Activated CD4-positive, alpha-beta T cell treated with anti-CD3 and anti-CD28 coated beads for 36 hours (primary cell): ENCODE measurements around the gene LHFPL3. TPM values are rescaled to one million over a fixed set of nuclear protein-coding genes. Genes with fewer than 3 reads are reported as not detected.

Experiments
- ATAC-seq: fragments of 200-7000 bp; cut with Tn5 transposase; one replicate; pipeline ENCODE4 v1.10.0; 2021; ENCODE audit warnings: mild to moderate bottlenecking, moderate library complexity
- CTCF ChIA-PET: fragments of 350-600 bp; sonication (Branson Sonifier 250); formaldehyde crosslinking; loops from one replicate; lab custom pipeline; 2021; ENCODE audit warnings: antibody characterized with exemption; lab: Charles Lee
- POLR2A ChIA-PET: fragments of 350-600 bp; sonication (Branson Sonifier 250); formaldehyde crosslinking; loops from one replicate; lab custom pipeline; 2021; ENCODE audit warnings: antibody characterized with exemption, inconsistent platforms; lab: Charles Lee
- DNase-seq: peaks from one replicate; pipeline ENCODE4 v3.0.0-alpha.2; 2020
- H3K27ac Mint-ChIP-seq: one replicate; pipeline ENCODE4 v1.8.0; 2021; ENCODE audit warnings: mixed read lengths
- H3K27me3 Mint-ChIP-seq: one replicate; pipeline ENCODE4 v1.8.0; 2021; ENCODE audit warnings: mixed read lengths
- H3K36me3 Mint-ChIP-seq: one replicate; pipeline ENCODE4 v1.8.0; 2021; ENCODE audit warnings: low read depth, mixed read lengths
- H3K4me1 Mint-ChIP-seq: one replicate; pipeline ENCODE4 v1.8.0; 2021; ENCODE audit warnings: mixed read lengths
- H3K4me3 Mint-ChIP-seq: one replicate; pipeline ENCODE4 v1.8.0; 2021; ENCODE audit warnings: mild to moderate bottlenecking, moderate library complexity, mixed read lengths
- H3K9me3 Mint-ChIP-seq: one replicate; pipeline ENCODE4 v1.8.0; 2021; ENCODE audit warnings: low read depth, mixed read lengths
- intact Hi-C, 2 experiments: fragments of 100-400 bp; cut with DNase I in 1 of 2; cut with micrococcal nuclease in 1 of 2; formaldehyde crosslinking; loops; one replicate each; pipeline versions ENCODE4 v1.14.2 to v1.15.1; 2022 to 2024; cut with DNase I, micrococcal nuclease
- total RNA-seq, 2 experiments: library from RNA; stranded (reverse); gene quantifications; one replicate each; pipeline ENCODE4 v1.2.3, GENCODE V29; 2021

LHFPL3 gene
- total RNA-seq, 2 experiments from 2014 or later: not detected

DNA sequence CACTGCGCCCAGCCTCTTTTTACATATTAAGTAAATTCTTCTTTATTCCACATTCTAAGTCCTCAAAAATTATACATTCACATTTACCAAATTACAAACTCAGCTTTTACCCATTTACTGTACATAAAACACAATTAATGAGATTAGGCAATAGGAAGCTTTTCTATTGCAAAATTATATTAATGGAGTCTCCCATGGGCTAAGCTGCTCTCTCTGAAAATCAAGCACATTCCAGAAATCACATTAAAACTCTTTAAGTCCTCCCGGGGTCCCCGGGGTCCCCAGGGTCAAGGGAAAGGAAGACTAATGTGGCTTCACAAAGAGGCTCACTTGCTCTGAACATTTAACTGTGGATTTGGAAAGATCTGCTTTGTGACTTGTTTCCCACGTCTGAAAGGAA lies 558.2 kb downstream of the LHFPL3 start:
- H3K27me3 Mint-ChIP-seq: no peaks in the 10 kb centered on the region
- ATAC-seq (no peak), DNase-seq (no peak)
- intact Hi-C loops: no loop called here
- H3K4me3 Mint-ChIP-seq: no peak overlapping the region
- POLR2A ChIA-PET: interaction anchor here (0.6 kb wide), 1 partner anchor 1680 kb away, joined by 3 read pairs; no protein-coding TSS in a partner anchor
- H3K36me3 Mint-ChIP-seq: no peaks in the 10 kb centered on the region
- CTCF ChIA-PET: interaction anchor here (1.3 to 5.5 kb wide), 2 partner anchors 32 to 46 kb away, joined by 5 to 111 read pairs; no protein-coding TSS in a partner anchor
- no peak overlapping the region for H3K27ac Mint-ChIP-seq
- peaks cover 10% of the 10 kb centered on the region for H3K4me1 Mint-ChIP-seq
- H3K9me3 Mint-ChIP-seq: no peaks in the 10 kb centered on the region

DNA sequence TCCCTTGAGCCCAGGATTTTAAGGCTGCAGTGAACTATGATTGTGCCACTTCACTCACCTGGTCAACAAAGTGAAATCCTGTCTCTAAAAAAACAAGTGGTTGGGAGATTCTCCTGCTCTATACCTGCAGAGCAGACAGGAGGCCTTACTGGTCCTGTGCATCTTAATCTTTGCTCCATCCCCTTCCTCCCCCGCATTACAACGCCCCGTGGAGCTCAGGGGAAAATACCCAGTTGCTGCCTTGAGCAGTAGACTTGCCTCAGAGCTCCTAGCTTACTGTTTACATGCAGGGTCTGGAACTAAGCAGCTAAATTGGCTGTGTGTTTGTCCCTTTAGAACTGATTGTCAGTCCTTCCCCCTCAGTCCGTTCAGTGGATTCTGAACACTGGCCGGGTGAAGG lies 561.8 kb downstream of the LHFPL3 start:
- intact Hi-C loops: no loop called here
- ATAC-seq (no peak), DNase-seq (no peak)
- Mint-ChIP-seq H3K4me3 (no peak overlapping the region), H3K36me3 (no peaks in the 10 kb centered on the region), H3K27ac (no peak overlapping the region), H3K4me1 (no peaks in the 10 kb centered on the region), H3K9me3 (no peaks in the 10 kb centered on the region), H3K27me3 (no peaks in the 10 kb centered on the region)
- ChIA-PET POLR2A (interaction anchor here (1.1 kb wide), 1 partner anchor 138 kb away, joined by 3 read pairs; no protein-coding TSS in a partner anchor), CTCF (interaction anchor here (0.6 to 1.7 kb wide), 3 partner anchors 19 to 34 kb away, joined by 3 to 5 read pairs (median 3); no protein-coding TSS in a partner anchor)

DNA sequence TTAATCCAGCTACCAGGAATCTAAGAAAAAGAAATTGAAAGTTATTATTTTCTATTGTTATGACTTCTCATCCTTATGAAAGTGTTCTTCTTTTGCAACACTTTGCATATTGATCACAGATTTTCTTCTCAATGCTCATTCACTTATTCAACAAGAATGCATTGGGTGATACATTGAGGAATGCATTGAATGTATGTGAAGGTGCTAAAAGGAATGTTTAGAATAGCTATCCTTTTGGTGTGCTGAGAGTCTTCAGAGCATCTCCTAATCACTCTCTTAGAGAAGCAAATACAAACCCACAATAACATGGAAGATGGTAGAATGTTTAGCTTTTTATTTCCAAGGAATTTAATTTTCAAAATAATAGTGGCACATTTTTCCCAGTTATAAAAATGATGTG lies 563.5 kb downstream of the LHFPL3 start:
- ChIA-PET POLR2A (no interaction called here), CTCF (interaction anchor here (0.6 to 3.1 kb wide), 4 partner anchors 9 to 661 kb away, joined by 3 to 23 read pairs (median 4); no protein-coding TSS in a partner anchor)
- H3K9me3 Mint-ChIP-seq: no peaks in the 10 kb centered on the region
- no peaks in the 10 kb centered on the region for H3K36me3 Mint-ChIP-seq
- no peak overlapping the region for H3K27ac Mint-ChIP-seq
- intact Hi-C loops: no loop called here
- peaks cover 2% of the 10 kb centered on the region for H3K4me1 Mint-ChIP-seq
- ATAC-seq (no peak), DNase-seq (no peak)
- H3K4me3 Mint-ChIP-seq: no peak overlapping the region
- no peaks in the 10 kb centered on the region for H3K27me3 Mint-ChIP-seq

DNA sequence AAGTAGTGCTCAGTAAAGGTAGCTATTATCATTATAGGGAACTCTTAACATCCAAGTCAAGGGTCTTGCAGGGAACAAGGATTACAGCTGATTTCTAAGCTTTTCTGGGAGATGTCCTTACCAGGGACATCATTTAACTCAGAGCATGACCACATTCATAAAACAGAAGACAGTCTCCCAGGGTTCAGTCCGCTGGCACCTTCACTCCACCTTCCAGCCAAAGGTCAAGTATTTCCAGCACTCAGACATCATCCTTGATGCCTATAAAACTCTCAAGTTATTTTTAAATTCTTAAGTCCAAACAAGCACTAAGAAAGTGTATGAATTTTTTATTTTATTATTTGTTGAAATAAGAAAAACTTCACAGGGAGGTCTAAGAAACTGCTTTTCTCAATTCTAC lies 565.9 kb downstream of the LHFPL3 start:
- CTCF ChIA-PET: interaction anchor here (1.4 to 3.1 kb wide), 3 partner anchors 10 to 24 kb away, joined by 8 to 23 read pairs (median 16); no protein-coding TSS in a partner anchor
- POLR2A ChIA-PET: no interaction called here
- intact Hi-C loops: no loop called here
- peaks cover 6% of the 10 kb centered on the region for H3K4me1 Mint-ChIP-seq
- no peak overlapping the region for H3K27ac Mint-ChIP-seq
- no peak overlapping the region for H3K4me3 Mint-ChIP-seq
- peaks cover 1% of the 10 kb centered on the region for H3K27me3 Mint-ChIP-seq
- DNase-seq: no peak
- H3K9me3 Mint-ChIP-seq: no peaks in the 10 kb centered on the region
- no peak for ATAC-seq
- no peaks in the 10 kb centered on the region for H3K36me3 Mint-ChIP-seq

DNA sequence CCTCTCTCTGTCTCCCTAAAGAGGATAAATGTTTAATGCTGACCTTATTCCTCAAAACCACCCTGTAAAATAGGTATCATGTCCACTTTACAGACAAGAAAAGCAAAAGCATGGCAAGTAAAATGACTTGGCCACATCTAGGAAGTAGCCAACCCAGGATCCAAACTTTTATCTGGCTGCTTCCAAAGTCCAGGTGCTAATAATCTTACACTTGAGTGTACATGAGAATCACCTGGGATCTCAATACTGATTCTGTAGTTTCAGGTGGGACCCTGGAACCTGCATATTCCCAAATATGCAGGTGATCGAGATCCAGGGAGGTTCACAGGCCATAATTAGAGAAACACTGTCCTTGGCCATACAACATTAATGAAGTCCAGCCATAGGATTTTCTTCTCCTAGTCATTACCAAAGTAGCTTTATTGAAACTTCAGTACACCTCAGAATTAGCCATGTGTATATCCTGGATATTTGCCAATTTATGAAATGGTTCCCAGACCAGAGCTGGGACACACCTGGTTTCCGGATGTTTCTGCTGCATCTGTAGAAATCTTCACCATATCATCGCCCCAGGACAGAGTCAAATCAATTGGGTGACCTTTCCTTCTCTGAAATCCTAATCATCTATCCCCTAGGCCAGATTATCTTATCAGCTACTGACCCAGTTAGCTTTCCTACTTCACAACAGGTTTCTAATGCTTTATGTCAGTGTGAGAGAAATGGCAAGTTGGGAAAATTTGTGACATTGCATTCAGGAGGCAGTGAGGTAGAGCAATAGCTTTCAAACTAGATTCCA lies 566.5 kb downstream of the LHFPL3 start:
- DNase-seq (no peak), ATAC-seq (no peak)
- Mint-ChIP-seq H3K4me1 (peaks cover 6% of the 10 kb centered on the region), H3K36me3 (no peaks in the 10 kb centered on the region), H3K27ac (no peak overlapping the region), H3K4me3 (no peak overlapping the region), H3K27me3 (peaks cover 3% of the 10 kb centered on the region), H3K9me3 (no peaks in the 10 kb centered on the region)
- POLR2A ChIA-PET: no interaction called here
- intact Hi-C loops: no loop called here
- CTCF ChIA-PET: interaction anchor here (1.4 to 3.0 kb wide), 3 partner anchors 11 to 23 kb away, joined by 4 to 16 read pairs (median 8); no protein-coding TSS in a partner anchor

DNA sequence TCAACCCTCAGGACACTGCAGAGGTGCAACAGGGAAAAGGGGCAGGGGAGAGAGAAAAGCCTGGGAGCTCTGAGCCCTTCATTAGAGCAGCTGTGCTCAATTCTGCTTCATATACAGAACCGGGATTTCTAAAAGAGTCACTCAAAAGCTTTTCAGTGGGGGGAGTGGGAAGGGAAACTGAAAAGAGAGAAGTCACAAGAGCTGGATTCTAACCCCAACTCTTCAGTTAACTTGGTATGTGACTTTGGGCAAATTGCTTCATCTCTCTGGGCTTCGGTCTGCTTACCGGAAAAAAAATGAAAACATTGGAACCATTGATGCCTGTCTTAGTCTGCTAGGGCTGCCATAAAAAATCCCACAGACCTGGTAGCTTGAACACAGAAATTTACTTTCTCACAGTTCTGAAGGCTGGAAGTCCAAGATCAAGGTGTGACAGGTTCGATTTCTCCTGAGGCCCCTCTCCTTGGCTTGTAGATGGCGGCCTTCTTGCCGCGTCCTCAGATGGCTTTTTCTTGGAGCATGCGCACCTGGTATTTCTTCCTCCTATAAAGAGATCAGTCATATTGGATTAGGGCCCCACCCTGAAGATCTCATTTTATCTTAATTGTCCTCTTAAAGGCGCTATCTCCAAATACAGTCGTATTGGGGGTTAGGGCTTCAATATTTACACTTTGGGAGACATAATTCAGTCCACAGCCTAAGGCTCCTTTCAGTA lies 567.3 kb downstream of the LHFPL3 start:
- POLR2A ChIA-PET: no interaction called here
- Mint-ChIP-seq H3K36me3 (no peaks in the 10 kb centered on the region), H3K4me1 (peaks cover 6% of the 10 kb centered on the region), H3K9me3 (no peaks in the 10 kb centered on the region), H3K27ac (no peak overlapping the region), H3K4me3 (no peak overlapping the region), H3K27me3 (peaks cover 3% of the 10 kb centered on the region)
- ATAC-seq (no peak), DNase-seq (no peak)
- CTCF ChIA-PET: interaction anchor here (1.4 to 3.0 kb wide), 3 partner anchors 12 to 23 kb away, joined by 4 to 16 read pairs (median 8); no protein-coding TSS in a partner anchor
- intact Hi-C loops: no loop called here

DNA sequence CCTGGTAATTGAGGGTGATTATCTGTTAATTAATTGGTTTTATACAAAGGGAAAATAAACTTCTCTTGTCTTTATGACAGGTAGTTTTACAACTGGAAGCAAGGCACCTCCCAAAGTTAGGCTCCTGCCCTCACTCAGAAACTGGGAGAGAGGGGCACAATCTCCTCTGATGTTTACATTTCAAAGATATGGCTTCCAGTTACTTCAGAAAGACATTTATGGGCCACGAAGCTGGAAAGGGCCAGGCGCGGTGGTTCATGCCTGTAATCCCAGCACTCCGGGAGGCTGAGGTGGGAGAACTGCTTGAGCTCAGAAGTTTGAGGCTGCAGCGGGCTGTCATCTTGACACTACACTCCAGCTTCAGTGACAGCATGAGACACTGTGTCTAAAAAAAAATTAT lies 570.0 kb downstream of the LHFPL3 start:
- no peaks in the 10 kb centered on the region for H3K36me3 Mint-ChIP-seq
- no peak for ATAC-seq

DNA sequence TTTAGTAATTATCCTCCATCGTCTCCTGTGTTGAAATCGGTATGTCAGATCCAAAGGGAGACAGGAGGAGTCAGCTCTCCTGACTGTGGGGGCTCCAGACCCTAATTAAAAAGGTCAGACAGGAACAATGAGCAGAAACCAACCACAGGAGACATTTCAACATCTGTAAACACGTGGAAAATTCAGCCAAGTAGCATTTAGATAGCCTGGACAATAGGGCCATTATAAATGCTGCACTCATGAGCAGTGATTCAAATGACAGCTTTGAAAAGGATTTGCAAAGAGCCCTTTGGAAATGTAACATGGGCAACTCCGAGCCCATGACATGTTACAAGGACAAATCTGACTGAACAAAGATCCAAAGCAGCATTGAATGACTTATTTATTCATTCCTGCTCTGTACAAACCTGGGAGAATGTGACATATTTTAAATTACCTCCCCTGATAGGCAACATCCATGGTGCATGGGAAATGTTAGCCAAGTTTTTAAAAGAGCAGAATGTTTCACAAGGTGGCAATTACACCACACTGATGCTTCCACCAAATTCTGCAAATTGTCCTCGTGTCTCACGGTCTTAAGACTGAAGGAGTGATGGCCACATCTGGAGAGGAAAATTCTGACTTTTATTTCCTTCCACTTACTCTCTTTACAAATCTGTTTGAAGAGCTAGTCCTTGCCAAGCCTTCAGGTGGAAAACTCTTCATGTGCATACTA lies 572.3 kb downstream of the LHFPL3 start:
- Mint-ChIP-seq H3K27ac (no peak overlapping the region), H3K9me3 (no peaks in the 10 kb centered on the region), H3K4me3 (no peak overlapping the region), H3K27me3 (peaks cover 3% of the 10 kb centered on the region), H3K36me3 (no peaks in the 10 kb centered on the region), H3K4me1 (peaks cover 4% of the 10 kb centered on the region)
- intact Hi-C loops: no loop called here
- POLR2A ChIA-PET: no interaction called here
- DNase-seq (no peak), ATAC-seq (no peak)
- CTCF ChIA-PET: interaction anchor here (1.4 to 2.0 kb wide), 2 partner anchors 17 kb away, joined by 4 to 10 read pairs; no protein-coding TSS in a partner anchor

More for the DNA sequence above, 570.0 kb downstream of the LHFPL3 start:
- peaks cover 3% of the 10 kb centered on the region for H3K27me3 Mint-ChIP-seq
- H3K4me1 Mint-ChIP-seq: peaks cover 6% of the 10 kb centered on the region
- H3K4me3 Mint-ChIP-seq: no peak overlapping the region
- intact Hi-C loops: no loop called here
- POLR2A ChIA-PET: no interaction called here
- DNase-seq: no peak
- CTCF ChIA-PET: interaction anchor here (1.2 to 1.6 kb wide), 2 partner anchors 15 to 51 kb away, joined by 3 to 9 read pairs; no protein-coding TSS in a partner anchor
- H3K9me3 Mint-ChIP-seq: no peaks in the 10 kb centered on the region
- H3K27ac Mint-ChIP-seq: no peak overlapping the region

DNA sequence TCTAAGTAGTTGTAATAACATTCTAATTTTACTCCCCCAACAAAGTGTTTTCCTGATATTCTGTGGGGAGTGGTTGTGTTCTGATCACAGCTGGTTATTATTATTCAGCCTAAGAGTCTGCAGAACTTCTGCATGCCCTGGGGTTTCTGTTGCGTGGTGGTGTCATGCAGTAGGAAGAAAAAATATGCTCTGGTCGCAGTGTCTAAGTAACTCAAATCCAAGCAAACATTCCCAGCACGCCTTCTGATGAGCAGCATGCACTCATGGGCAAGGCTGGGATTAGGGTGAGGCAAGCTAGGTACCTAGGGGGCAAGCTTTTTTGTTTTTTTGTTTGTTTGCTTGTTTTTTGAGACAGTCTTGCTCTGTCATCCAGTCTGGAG lies 572.8 kb downstream of the LHFPL3 start:
- peaks cover 5% of the 10 kb centered on the region for H3K27me3 Mint-ChIP-seq
- H3K4me3 Mint-ChIP-seq: no peak overlapping the region
- no peak overlapping the region for H3K27ac Mint-ChIP-seq
- DNase-seq (no peak), ATAC-seq (no peak)
- intact Hi-C loops: no loop called here
- H3K36me3 Mint-ChIP-seq: no peaks in the 10 kb centered on the region
- POLR2A ChIA-PET: no interaction called here
- H3K9me3 Mint-ChIP-seq: no peaks in the 10 kb centered on the region
- peaks cover 4% of the 10 kb centered on the region for H3K4me1 Mint-ChIP-seq
- CTCF ChIA-PET: interaction anchor here (1.4 to 2.0 kb wide), 2 partner anchors 17 to 18 kb away, joined by 4 to 10 read pairs; no protein-coding TSS in a partner anchor

DNA sequence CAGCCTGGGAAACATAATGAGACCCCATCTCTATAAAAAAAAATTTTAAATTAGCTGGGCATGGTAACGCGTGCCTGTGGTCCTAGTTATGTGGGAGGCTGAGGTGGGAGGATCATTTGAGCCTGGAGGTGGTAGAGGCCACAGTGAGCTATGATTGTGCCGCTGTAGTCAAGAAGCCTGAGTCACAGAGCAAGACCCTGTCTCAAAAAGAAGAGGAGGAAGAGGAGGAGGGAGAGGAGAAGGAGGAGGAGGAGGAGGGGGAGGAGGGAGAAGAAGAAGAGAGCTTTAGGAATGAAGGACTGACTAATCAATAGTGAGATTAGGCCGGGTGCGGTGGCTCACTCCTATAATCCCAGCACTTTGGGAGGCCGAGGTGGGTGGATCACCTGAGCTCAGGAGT lies 573.8 kb downstream of the LHFPL3 start:
- ChIA-PET CTCF (interaction anchor here (1.1 to 2.0 kb wide), 3 partner anchors 10 to 23 kb away, joined by 3 to 10 read pairs (median 4); no protein-coding TSS in a partner anchor), POLR2A (no interaction called here)
- Mint-ChIP-seq H3K9me3 (no peaks in the 10 kb centered on the region), H3K4me3 (no peak overlapping the region), H3K36me3 (no peaks in the 10 kb centered on the region), H3K4me1 (peaks cover 3% of the 10 kb centered on the region), H3K27ac (no peak overlapping the region), H3K27me3 (peaks cover 8% of the 10 kb centered on the region)
- ATAC-seq (no peak), DNase-seq (no peak)
- intact Hi-C loops: no loop called here

DNA sequence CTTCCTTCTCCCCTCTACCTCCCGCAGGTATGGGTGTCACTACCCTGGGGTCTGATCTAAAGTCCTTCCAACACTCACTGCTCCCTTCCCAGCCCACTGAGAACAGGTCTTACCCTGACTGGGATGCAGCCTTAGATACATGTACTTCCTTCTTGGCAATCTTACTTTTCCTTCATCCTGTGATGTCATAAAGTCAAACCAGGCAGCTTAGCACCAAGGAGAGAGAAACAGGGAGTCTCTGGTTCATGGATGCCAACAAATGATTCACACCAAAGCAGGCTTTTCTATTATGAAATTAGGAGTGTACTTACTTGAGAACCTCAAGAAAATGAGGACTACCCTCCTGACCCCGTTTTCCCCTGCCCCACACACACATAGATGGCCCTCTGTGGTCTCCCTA lies 574.6 kb downstream of the LHFPL3 start:
- no peak overlapping the region for H3K27ac Mint-ChIP-seq
- no peak overlapping the region for H3K4me3 Mint-ChIP-seq
- POLR2A ChIA-PET: no interaction called here
- no peaks in the 10 kb centered on the region for H3K36me3 Mint-ChIP-seq
- ATAC-seq: no peak
- intact Hi-C loops: no loop called here
- H3K27me3 Mint-ChIP-seq: peaks cover 8% of the 10 kb centered on the region
- CTCF ChIA-PET: interaction anchor here (1.6 kb wide), 1 partner anchor 24 kb away, joined by 3 read pairs; no protein-coding TSS in a partner anchor
- no peak for DNase-seq
- H3K4me1 Mint-ChIP-seq: no peaks in the 10 kb centered on the region
- H3K9me3 Mint-ChIP-seq: no peaks in the 10 kb centered on the region
